A549 (cell line): ENCODE measurements around the gene FOXRED1.

Experiments
- CHD4 ChIP-seq: fragments of 200-600 bp; sonication (generic); IDR thresholded peaks from 2 replicates; pipeline ENCODE4 v1.6.1; 2016; ENCODE audit warnings: antibody characterized with exemption, mild to moderate bottlenecking, borderline replicate concordance
- ESRRA ChIP-seq: fragments of 150-350 bp; IDR thresholded peaks from 2 replicates; pipeline ENCODE4 v1.6.1; 2014; ENCODE audit warnings: mild to moderate bottlenecking, low read length, borderline replicate concordance
- POLR2A ChIP-seq: IDR thresholded peaks from 2 replicates; pipeline ENCODE4 v1.6.1; 2012; ENCODE audit warnings: mild to moderate bottlenecking, low read length
- TF ChIP-seq, protein P1 (sequence below): fragments of >200 bp; sonication (Bioruptor Twin); formaldehyde crosslinking; IDR thresholded peaks from 3 replicates; pipeline ENCODE4 v1.5.1; 2016

DNA sequence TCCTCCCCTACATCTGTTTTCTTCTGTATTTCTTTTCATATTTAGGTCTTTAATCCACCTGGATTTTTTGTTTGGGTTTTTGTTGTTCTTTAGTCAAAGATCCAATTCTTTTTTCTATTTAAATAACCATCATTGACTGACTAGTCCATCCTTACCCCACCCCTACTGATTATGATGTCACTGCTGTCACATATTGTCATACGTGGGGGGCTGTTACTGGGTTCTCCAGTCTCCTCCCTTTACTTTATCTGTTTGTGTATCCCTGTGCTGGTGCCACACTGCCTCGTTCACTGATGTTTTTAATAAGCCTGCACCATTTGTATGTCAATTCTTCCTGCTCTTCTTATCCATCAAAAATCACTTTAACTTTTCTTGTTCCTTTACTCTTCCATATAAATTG is 28.1 kb downstream of the FOXRED1 start:
- TF ChIP-seq, protein P1, sequence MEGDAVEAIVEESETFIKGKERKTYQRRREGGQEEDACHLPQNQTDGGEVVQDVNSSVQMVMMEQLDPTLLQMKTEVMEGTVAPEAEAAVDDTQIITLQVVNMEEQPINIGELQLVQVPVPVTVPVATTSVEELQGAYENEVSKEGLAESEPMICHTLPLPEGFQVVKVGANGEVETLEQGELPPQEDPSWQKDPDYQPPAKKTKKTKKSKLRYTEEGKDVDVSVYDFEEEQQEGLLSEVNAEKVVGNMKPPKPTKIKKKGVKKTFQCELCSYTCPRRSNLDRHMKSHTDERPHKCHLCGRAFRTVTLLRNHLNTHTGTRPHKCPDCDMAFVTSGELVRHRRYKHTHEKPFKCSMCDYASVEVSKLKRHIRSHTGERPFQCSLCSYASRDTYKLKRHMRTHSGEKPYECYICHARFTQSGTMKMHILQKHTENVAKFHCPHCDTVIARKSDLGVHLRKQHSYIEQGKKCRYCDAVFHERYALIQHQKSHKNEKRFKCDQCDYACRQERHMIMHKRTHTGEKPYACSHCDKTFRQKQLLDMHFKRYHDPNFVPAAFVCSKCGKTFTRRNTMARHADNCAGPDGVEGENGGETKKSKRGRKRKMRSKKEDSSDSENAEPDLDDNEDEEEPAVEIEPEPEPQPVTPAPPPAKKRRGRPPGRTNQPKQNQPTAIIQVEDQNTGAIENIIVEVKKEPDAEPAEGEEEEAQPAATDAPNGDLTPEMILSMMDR, result no peak
- TF ChIP-seq ESRRA, result no peak
- TF ChIP-seq CHD4, result no peak
- no peak for TF ChIP-seq POLR2A
